Naive B cell (primary cell): ENCODE data around the gene CKB. TPM values are rescaled to one million over a fixed set of nuclear protein-coding genes. Genes with fewer than 3 reads are reported as not detected.

Source experiments
- ATAC-seq, 2 donors: fragments of 150-1000 bp; cut with Tn5 transposase; 2 replicates each; pipeline ENCODE4 v1.10.0; 2021; ENCODE audit warnings: low read depth in 2 of 2, mild to moderate bottlenecking in 2 of 2, moderate library complexity in 2 of 2
- DNase-seq: peaks from one replicate; pipeline ENCODE4 v3.0.0; 2022
- H3K27ac Mint-ChIP-seq, 6 donors: one replicate each; pipeline ENCODE4 v1.8.0; 2020 to 2022; ENCODE audit warnings: mild to moderate bottlenecking in 6 of 6, mixed read lengths in 6 of 6, moderate library complexity in 5 of 6, inconsistent platforms in 2 of 6
- H3K27me3 Mint-ChIP-seq, 3 donors: one replicate each; pipeline ENCODE4 v1.8.0; 2021 to 2022; ENCODE audit warnings: mixed read lengths in 3 of 3, mild to moderate bottlenecking in 1 of 3
- H3K36me3 Mint-ChIP-seq, 2 donors: one replicate each; pipeline ENCODE4 v1.8.0; 2020 to 2022; ENCODE audit warnings: mixed read lengths in 2 of 2, inconsistent platforms in 1 of 2, mild to moderate bottlenecking in 1 of 2
- H3K4me1 Mint-ChIP-seq, 3 donors: one replicate each; pipeline ENCODE4 v1.8.0; 2020 to 2022; ENCODE audit warnings: mixed read lengths in 3 of 3, inconsistent platforms in 1 of 3, mild to moderate bottlenecking in 1 of 3, moderate library complexity in 1 of 3
- H3K4me3 Mint-ChIP-seq, 8 donors: one replicate each; pipeline ENCODE4 v1.8.0; 2020 to 2022; ENCODE audit warnings: mild to moderate bottlenecking in 8 of 8, mixed read lengths in 8 of 8, moderate library complexity in 8 of 8, inconsistent platforms in 2 of 8
- H3K9me3 Mint-ChIP-seq, 7 donors: one replicate each; pipeline ENCODE4 v1.8.0; 2020 to 2022; ENCODE audit warnings: mixed read lengths in 7 of 7, mild to moderate bottlenecking in 5 of 7, inconsistent platforms in 2 of 7, moderate library complexity in 1 of 7
- polyA plus RNA-seq, 6 donors: library from polyadenylated mRNA; unstranded; fragments of 300-500 nt; fragmentation: Illumina TruSeq; gene quantifications; one replicate each; pipeline ENCODE4 v1.2.3, GENCODE V29; 2021; ENCODE audit warnings: low read depth in 6 of 6

The CKB gene
- under 1 TPM in 2 of 6 donors, not detected in 4; 0.80 to 1.00 TPM for polyA plus RNA-seq

DNA sequence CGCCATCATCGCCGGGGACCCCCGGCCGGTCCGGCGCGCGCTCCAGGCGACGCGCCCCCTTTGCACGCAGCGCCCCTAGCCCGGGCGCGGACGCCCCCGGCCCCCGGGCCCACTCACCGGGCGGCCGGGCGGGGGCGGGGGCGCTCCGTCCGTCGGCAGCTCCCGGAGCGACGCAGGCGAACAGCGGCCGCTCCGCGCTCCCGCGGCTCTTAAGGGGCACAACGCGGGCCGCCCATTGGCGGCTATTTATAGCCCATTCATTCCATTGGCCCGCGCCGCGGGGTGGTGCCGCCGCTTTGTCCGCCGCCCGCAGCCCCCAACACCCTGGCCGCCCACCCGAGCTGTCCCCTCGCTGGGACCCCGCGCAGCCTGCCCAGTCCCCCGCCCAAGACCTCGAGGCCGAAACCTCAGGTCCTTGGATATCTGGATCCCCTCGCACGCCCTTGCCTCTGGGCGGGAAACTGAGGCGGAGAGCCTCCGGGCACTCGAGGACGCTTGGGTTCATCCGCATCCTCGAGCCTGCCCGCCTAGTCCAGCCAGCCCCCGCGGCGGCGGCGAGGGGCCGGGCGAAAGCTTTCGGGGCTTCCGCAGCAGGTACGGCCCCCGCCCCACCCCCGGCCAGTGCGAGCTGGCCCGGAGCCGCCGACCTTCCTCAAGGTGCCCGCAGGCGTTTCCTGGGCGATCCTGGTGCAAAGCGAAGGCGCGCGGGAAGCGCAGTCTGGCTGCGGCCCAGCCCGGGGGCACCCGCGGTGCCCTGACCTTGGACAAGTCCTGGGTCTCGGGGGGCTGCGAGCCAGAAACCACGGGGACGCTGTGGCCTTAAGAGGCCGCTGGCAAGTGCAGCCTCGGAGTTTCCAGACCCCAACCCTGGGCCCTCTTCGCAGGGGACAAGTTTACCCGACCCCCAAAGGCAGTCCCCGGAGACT lies at the start of gene CKB:
TSS of gene CKB (minus strand) at position 182 of the 926 bp plus-strand sequence. CDS start 337 bp downstream, outside the sequence.
- H3K4me3 Mint-ChIP-seq = peak within 1 kb of the TSS; percentile 46 to 84 (median 65)
- no peaks in the 10 kb centered on the region for H3K36me3 Mint-ChIP-seq
- no peaks in the 10 kb centered on the region for H3K9me3 Mint-ChIP-seq
- H3K27ac Mint-ChIP-seq = no peak within 1 kb of the TSS
- DNase-seq (no peak), ATAC-seq (no peak)
- H3K4me1 Mint-ChIP-seq = peaks cover 18 to 31% (median 29%) of the 10 kb centered on the region in 3 donors
- H3K27me3 Mint-ChIP-seq = peaks cover 0 to 13% (median 12%) of the 10 kb centered on the region in 3 donors

DNA sequence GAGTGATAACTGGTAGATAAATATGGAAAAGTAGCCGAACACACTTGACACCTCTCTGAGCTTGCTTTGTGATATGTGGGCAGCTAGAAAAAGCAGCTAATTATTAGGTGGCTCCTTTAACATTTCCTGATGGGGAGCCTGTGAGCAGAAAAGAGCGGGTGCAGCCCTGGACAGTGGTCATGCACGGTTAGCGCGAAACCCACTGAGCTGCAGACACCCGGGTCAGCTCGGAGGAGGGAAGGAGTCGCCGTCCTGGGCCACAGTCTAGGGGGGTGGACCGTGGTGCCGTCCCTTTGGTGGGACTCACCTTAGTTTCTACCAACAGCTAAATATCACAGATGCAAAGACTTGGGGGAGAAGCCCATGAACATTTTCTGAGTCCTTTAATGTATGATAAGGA lies 46.8 kb upstream of the CKB start:
- no peak overlapping the region for H3K4me3 Mint-ChIP-seq
- H3K27me3 Mint-ChIP-seq = no peaks in the 10 kb centered on the region
- peaks cover 9 to 41% (median 26%) of the 10 kb centered on the region in 3 donors for H3K4me1 Mint-ChIP-seq
- DNase-seq (no peak), ATAC-seq (no peak)
- H3K9me3 Mint-ChIP-seq = no peaks in the 10 kb centered on the region
- H3K36me3 Mint-ChIP-seq = peaks cover 0 to 3% of the 10 kb centered on the region in 2 donors
- peak overlapping the region in 1 of 6 donors; percentile 29 for H3K27ac Mint-ChIP-seq

DNA sequence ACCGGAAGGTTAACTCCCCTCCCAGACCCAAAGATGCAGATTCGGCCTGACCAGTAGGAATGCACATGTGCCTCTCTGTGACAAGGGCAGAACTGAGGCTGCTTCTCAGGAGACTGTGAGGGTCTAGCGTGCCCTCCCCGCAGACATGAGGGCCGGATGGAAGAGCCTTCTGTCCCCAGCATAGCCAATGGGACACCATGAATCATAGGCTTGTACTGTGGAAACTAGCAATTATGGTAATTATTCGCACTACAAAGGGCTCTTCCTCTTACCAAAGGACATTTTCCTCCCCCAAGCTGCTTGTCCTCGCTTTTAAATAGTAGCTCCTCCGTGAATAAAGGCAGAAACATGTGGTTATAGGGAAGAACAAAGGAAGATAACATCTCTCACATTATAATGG lies 46.3 kb upstream of the CKB start:
- ATAC-seq (no peak), DNase-seq (no peak)
- Mint-ChIP-seq H3K27ac (no peak overlapping the region), H3K9me3 (no peaks in the 10 kb centered on the region), H3K4me1 (peaks cover 9 to 44% (median 28%) of the 10 kb centered on the region in 3 donors), H3K36me3 (no peaks in the 10 kb centered on the region), H3K27me3 (no peaks in the 10 kb centered on the region), H3K4me3 (no peak overlapping the region)

DNA sequence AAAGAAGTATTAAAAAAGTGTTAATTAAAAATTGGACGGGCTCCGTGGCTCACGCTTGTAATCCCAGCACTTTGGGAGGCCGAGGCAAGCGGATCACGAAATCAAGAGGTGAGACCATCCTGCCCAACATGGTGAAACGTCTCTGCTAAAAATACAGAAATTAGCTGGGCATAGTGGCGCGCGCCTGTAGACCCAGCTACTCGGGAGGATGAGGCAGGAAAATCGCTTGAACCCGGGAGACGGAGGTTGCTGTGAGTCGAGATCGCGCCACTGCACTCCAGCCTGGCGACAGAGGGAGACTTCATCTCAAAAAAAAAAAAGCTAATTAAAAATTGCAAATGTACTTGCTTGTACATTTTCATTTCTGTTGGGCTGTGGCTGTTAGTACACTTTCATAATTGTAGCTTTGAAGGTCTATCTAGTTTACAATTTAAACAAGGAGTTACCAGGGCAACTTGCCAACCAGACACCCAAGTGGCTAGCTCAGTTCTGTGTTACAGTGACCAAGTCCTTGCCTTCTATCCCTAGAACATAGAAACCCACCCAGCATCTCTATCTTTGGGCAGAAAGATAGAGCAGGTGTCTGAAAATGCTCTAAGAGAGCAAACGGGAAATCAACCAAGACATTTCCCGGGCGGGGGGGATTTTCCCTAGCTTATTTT lies 41.3 kb upstream of the CKB start:
- no peak for DNase-seq
- Mint-ChIP-seq H3K27me3 (no peaks in the 10 kb centered on the region), H3K4me3 (peak overlapping the region; percentile 19 to 99 (median 90)), H3K27ac (peak overlapping the region in 2 of 6 donors; percentile 93 to 96), H3K4me1 (peaks cover 32 to 62% (median 56%) of the 10 kb centered on the region in 3 donors), H3K9me3 (no peaks in the 10 kb centered on the region), H3K36me3 (peaks cover 4 to 8% of the 10 kb centered on the region in 2 donors)
- no peak for ATAC-seq

DNA sequence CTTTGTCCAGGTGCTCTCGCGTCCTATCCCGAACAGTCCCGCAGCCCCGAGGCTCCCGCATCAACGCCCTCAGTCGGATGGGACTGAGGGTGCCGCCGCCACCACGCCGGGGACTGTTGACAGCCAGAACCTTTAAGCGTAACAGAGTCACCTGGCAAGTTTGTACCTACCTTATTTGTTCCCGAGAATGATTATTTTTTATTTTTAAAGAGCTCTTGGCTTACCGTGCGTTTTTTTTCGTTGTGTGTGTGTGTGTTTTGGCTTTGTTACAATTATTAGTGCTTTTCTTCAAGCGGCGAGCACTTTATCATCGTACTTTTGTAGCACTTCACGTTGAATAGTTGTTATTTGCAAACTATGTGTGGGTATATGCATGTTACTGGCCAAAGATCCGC lies 40.6 kb upstream of the CKB start:
- Mint-ChIP-seq H3K36me3 (peaks cover 4 to 8% of the 10 kb centered on the region in 2 donors), H3K9me3 (no peaks in the 10 kb centered on the region), H3K27ac (peak overlapping the region; percentile 85 to 96 (median 92)), H3K4me1 (peaks cover 31 to 69% (median 62%) of the 10 kb centered on the region in 3 donors), H3K4me3 (peak overlapping the region; percentile 85 to 99 (median 95)), H3K27me3 (no peaks in the 10 kb centered on the region)
- peak in 1 of 2 donors; percentile 4 for ATAC-seq
- DNase-seq = no peak

DNA sequence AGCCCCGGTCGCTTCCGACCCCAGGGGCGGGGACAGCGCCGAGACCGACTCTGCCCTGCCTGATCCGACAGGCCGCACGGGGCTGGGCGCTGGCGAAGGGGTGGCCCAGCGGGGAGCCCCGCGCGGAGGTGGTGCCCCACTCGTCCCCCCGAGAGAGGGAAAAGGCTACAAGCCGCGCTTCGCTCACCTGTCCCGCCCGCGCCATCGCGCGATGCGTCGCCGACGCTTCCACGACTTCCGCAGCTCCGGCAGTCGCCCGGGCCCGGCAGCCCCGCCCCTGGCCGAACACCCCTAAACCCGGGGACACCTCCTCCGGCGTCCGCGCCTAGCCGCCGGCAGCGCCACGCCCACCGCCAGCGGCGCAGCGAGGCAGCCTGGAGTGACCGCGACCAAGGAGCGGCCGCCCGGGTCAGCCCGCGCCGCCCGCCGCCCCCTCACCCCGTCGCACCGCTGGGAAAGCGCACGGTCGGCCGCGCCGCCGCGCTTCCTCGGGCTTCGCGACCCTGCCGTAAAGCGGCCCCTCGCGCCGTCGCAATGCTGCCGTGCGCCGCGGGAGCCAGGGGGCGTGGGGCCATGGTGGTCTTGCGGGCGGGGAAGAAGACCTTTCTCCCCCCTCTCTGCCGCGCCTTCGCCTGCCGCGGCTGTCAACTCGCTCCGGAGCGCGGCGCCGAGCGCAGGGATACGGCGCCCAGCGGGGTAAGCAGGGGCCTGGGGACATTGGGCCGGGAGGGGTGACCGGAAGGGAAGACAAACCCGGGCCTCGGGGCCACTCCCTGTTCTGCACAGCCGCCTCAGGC lies 40.0 kb upstream of the CKB start, which contains the start of the genes BAG5 and COA8:
TSS of gene BAG5 (minus strand) at position 229 of the 797 bp plus-strand sequence. CDS start 1,493 bp downstream, outside the sequence.
TSS of gene COA8 (plus strand) at position 532 of the 797 bp plus-strand sequence. CDS start at position 574, 42 bp downstream.
- peak within 1 kb of the TSS; percentile 89 to 97 (median 94) for H3K27ac Mint-ChIP-seq
- H3K4me1 Mint-ChIP-seq = peaks cover 26 to 70% (median 56%) of the 10 kb centered on the region in 3 donors
- H3K27me3 Mint-ChIP-seq = no peaks in the 10 kb centered on the region
- ATAC-seq (peak; percentile 81 to 85), DNase-seq (peak; percentile 91)
- peak within 1 kb of the TSS; percentile 87 to 99 (median 96) for H3K4me3 Mint-ChIP-seq
- peaks cover 4 to 8% of the 10 kb centered on the region in 2 donors for H3K36me3 Mint-ChIP-seq
- no peaks in the 10 kb centered on the region for H3K9me3 Mint-ChIP-seq

GRCh38 chr14:103562179-103562428 lies 39.5 kb upstream of the CKB start:
- Mint-ChIP-seq H3K27ac (peak overlapping the region in 5 of 6 donors; percentile 71 to 97 (median 89)), H3K4me3 (peak overlapping the region; percentile 87 to 99 (median 96)), H3K4me1 (peaks cover 26 to 71% (median 55%) of the 10 kb centered on the region in 3 donors), H3K27me3 (no peaks in the 10 kb centered on the region), H3K9me3 (no peaks in the 10 kb centered on the region), H3K36me3 (peaks cover 4 to 8% of the 10 kb centered on the region in 2 donors)
- DNase-seq (no peak), ATAC-seq (no peak)

DNA sequence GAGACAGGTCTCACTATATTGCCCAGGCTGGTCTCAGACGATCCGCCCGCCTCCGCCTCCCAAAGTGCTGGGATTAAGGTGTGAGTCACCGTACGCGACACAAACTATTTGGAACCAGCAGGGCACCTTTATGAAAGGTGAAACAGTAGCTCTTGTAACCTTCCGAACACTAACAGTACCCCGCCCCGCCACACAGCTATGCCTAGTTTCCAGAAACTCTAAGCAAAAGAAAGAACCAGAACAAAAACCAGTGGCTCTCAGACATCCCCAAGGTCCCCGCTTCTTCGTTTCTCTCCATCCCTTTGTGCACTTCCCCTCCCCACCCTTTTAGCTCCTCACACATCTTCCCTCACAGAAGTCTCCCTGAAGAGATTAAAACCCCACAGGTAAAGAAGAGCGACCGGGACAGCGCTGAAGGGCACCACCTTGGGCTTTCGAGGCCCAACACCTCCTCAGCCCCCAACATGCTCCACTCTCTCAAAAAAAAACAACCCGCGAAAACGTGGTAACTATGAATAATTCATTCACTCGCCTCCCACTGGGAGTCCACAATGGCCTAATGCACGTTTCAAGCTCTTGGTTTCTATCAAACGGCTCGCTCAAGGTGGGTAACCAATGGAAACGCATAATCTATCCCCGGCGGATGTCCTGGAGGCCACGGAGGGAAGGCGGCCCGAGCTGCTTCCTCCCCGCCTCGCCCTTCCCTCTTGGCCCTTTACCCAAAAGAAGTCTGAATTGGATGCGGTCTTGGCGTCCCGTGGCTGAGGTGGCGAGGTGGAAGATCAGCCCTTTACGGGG lies 39.0 kb upstream of the CKB start:
- Mint-ChIP-seq H3K9me3 (no peaks in the 10 kb centered on the region), H3K27me3 (no peaks in the 10 kb centered on the region), H3K4me3 (peak overlapping the region; percentile 87 to 99 (median 96)), H3K27ac (peak overlapping the region; percentile 71 to 97 (median 90)), H3K36me3 (peaks cover 4 to 8% of the 10 kb centered on the region in 2 donors), H3K4me1 (peaks cover 26 to 71% (median 54%) of the 10 kb centered on the region in 3 donors)
- DNase-seq = no peak
- peak; percentile 15 to 31 for ATAC-seq

DNA sequence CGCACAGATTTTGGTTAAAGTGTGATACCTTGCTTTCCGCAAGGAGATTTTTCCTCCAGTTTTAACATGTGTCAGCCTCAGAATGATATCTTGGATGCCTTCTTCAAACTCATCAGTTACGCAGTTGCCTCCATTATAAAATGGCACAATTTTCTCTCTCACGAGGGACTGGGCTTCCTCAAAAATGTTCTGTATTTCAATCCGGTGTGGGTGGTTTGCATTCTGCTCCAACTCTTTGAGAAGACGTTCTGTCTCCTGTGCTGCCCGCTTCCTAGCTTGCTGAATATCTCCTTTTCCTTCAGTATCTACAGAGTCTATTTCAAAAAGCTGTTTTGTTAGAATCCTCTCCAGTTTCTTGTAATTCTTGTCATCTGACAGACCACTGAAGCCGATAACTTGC lies 38.1 kb upstream of the CKB start:
- DNase-seq = no peak
- Mint-ChIP-seq H3K27ac (peak overlapping the region in 3 of 6 donors; percentile 15 to 84 (median 15)), H3K36me3 (peaks cover 4 to 8% of the 10 kb centered on the region in 2 donors), H3K27me3 (no peaks in the 10 kb centered on the region), H3K4me1 (peaks cover 26 to 64% (median 47%) of the 10 kb centered on the region in 3 donors), H3K9me3 (no peaks in the 10 kb centered on the region), H3K4me3 (peak overlapping the region; percentile 23 to 99 (median 88))
- ATAC-seq = no peak

- ATAC-seq = no peak
- Mint-ChIP-seq H3K36me3 (peaks cover 4 to 8% of the 10 kb centered on the region in 2 donors), H3K9me3 (no peaks in the 10 kb centered on the region), H3K4me3 (peak overlapping the region in 2 of 8 donors; percentile 12 to 72), H3K4me1 (peaks cover 26 to 65% (median 53%) of the 10 kb centered on the region in 3 donors), H3K27me3 (no peaks in the 10 kb centered on the region), H3K27ac (peak overlapping the region in 1 of 6 donors; percentile 72)
- DNase-seq = no peak
Observed at GRCh38 chr14:103559766-103560165, 37.1 kb upstream of the CKB start.

- Mint-ChIP-seq H3K4me1 (peaks cover 21 to 57% (median 44%) of the 10 kb centered on the region in 3 donors), H3K9me3 (no peaks in the 10 kb centered on the region), H3K36me3 (peaks cover 4 to 8% of the 10 kb centered on the region in 2 donors), H3K4me3 (peak overlapping the region in 2 of 8 donors; percentile 47 to 59), H3K27me3 (no peaks in the 10 kb centered on the region), H3K27ac (peak overlapping the region in 2 of 6 donors; percentile 29 to 47)
- no peak for ATAC-seq
- no peak for DNase-seq
Observed at GRCh38 chr14:103558071-103558882, 35.6 kb upstream of the CKB start.
